ENCODE measurements around the gene TMEM74B.

The TMEM74B gene

DNA sequence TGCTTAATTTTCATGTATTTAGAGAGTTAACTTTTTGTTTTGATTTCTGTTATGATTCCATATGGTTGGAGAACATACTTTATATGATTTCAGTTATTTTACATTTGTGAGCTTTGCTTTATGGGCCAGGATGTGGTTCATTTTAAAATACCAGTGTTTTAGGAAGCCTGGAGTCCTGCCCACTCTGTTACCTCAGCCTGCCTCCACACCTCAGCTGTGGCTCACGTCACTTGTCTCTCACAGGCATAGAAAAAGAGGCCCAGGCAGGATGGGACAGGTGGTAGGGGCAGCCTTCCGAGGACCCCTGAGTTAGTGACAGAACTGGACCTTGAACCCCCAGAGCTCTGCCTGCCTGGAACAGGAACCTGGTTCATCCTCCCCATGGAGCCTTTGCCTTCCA lies 50.4 kb downstream of the TMEM74B start:
- Histone ChIP-seq H3K9me3 (replicated peaks; ENCODE audit: insufficient read depth, low read length) (no peaks in the 10 kb centered on the region), H3K4me3 (ENCODE audit: low read length) (no peak overlapping the region), H3K79me2 (ENCODE audit: low read length) (peaks cover 62% of the 10 kb centered on the region), H3K27me3 (replicated peaks; ENCODE audit: insufficient read depth, low read length) (no peaks in the 10 kb centered on the region), H3K4me1 (ENCODE audit: low read length) (no peaks in the 10 kb centered on the region), H2AFZ (ENCODE audit: low read length) (no peak overlapping the region), H4K20me1 (ENCODE audit: insufficient read depth, low read length) (no peaks in the 10 kb centered on the region; the same call in 1 of the 2 replicates), H3K36me3 (replicated peaks; ENCODE audit: insufficient read depth, low read length) (peaks cover 26% of the 10 kb centered on the region), H3F3A (ENCODE audit: insufficient read depth, low read length) (no peaks in the 10 kb centered on the region), H3K9ac (ENCODE audit: low read length) (no peak overlapping the region), H3K4me2 (ENCODE audit: low read depth, low read length) (no peak overlapping the region), H3K27ac (ENCODE audit: low read length) (no peak overlapping the region), H3K9me2 (replicated peaks; ENCODE audit: insufficient read depth, low read length) (no peaks in the 10 kb centered on the region)
- TF ChIP-seq EZH2 (optimal IDR thresholded peaks at IDR 0.05; ENCODE audit: low read depth, low read length), result no peak
- TF ChIP-seq, protein P1, sequence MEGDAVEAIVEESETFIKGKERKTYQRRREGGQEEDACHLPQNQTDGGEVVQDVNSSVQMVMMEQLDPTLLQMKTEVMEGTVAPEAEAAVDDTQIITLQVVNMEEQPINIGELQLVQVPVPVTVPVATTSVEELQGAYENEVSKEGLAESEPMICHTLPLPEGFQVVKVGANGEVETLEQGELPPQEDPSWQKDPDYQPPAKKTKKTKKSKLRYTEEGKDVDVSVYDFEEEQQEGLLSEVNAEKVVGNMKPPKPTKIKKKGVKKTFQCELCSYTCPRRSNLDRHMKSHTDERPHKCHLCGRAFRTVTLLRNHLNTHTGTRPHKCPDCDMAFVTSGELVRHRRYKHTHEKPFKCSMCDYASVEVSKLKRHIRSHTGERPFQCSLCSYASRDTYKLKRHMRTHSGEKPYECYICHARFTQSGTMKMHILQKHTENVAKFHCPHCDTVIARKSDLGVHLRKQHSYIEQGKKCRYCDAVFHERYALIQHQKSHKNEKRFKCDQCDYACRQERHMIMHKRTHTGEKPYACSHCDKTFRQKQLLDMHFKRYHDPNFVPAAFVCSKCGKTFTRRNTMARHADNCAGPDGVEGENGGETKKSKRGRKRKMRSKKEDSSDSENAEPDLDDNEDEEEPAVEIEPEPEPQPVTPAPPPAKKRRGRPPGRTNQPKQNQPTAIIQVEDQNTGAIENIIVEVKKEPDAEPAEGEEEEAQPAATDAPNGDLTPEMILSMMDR (IDR thresholded peaks at IDR 0.05; ENCODE audit: low read length), result no peak
- TF ChIP-seq EZH2phosphoT487 (IDR thresholded peaks at IDR 0.05; ENCODE audit: low read length), result no peak
- DNase-seq, result no peak

DNA sequence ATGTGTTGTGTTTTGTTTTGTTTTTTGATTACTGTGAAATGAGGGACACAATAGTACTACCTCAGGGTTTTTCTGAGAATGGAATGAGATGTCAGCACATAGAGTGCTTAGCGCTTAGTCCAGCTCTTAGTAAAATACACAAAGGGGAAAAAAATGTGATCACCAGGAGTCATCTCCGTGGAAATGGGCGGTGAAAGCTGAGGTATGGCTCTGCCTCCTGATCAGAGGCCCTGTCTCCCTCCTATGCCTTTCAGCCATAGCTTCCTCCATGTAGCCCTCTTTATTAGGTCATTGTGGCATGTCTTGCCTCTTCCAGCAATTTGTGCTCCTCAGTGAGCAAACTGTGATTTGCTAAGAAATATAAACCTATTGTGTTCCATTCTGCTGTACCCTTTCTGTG lies 53.4 kb downstream of the TMEM74B start:
- DNase-seq, result no peak
- Histone ChIP-seq H3K36me3 (replicated peaks; ENCODE audit: insufficient read depth, low read length) (peaks cover 22% of the 10 kb centered on the region), H3K27me3 (replicated peaks; ENCODE audit: insufficient read depth, low read length) (no peaks in the 10 kb centered on the region), H3K4me1 (ENCODE audit: low read length) (no peaks in the 10 kb centered on the region), H4K20me1 (ENCODE audit: insufficient read depth, low read length) (no peaks in the 10 kb centered on the region; the same call in 1 of the 2 replicates), H3K4me3 (ENCODE audit: low read length) (no peak overlapping the region), H3K27ac (ENCODE audit: low read length) (no peak overlapping the region), H3K9ac (ENCODE audit: low read length) (no peak overlapping the region), H3K79me2 (ENCODE audit: low read length) (peaks cover 52% of the 10 kb centered on the region), H3K9me3 (replicated peaks; ENCODE audit: insufficient read depth, low read length) (no peaks in the 10 kb centered on the region), H2AFZ (ENCODE audit: low read length) (no peak overlapping the region), H3K9me2 (replicated peaks; ENCODE audit: insufficient read depth, low read length) (no peaks in the 10 kb centered on the region), H3K4me2 (ENCODE audit: low read depth, low read length) (no peak overlapping the region), H3F3A (ENCODE audit: insufficient read depth, low read length) (no peaks in the 10 kb centered on the region)
- TF ChIP-seq, protein P1 (IDR thresholded peaks at IDR 0.05; ENCODE audit: low read length), result no peak
- no peak for TF ChIP-seq EZH2 (optimal IDR thresholded peaks at IDR 0.05; ENCODE audit: low read depth, low read length)

DNA sequence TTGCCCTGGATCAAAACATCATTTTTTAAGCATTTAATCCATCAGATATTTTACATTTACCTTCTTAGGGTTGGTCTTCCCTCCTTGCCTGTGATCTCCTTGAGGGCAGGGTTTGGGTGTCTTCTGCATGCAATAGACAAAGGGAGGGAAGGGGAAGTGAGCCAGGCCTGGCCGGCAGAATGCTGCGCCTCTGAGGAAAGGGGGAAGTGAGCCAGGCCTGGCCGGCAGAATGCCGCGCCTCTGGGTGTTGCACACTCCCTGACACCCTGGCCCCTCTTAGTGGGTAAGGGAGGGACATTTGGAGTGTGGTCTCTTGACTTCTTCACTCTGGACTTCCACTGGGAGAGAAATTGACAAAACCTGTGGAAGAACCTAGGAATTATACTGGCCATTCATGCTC lies 53.9 kb downstream of the TMEM74B start:
- Histone ChIP-seq H3F3A (ENCODE audit: insufficient read depth, low read length) (no peaks in the 10 kb centered on the region), H3K4me2 (ENCODE audit: low read depth, low read length) (no peak overlapping the region), H3K9me3 (replicated peaks; ENCODE audit: insufficient read depth, low read length) (no peaks in the 10 kb centered on the region), H3K27ac (ENCODE audit: low read length) (no peak overlapping the region), H4K20me1 (ENCODE audit: insufficient read depth, low read length) (no peaks in the 10 kb centered on the region; the same call in 1 of the 2 replicates), H2AFZ (ENCODE audit: low read length) (no peak overlapping the region), H3K4me1 (ENCODE audit: low read length) (no peaks in the 10 kb centered on the region), H3K36me3 (replicated peaks; ENCODE audit: insufficient read depth, low read length) (peaks cover 21% of the 10 kb centered on the region), H3K9ac (ENCODE audit: low read length) (no peak overlapping the region), H3K79me2 (ENCODE audit: low read length) (peaks cover 52% of the 10 kb centered on the region), H3K27me3 (replicated peaks; ENCODE audit: insufficient read depth, low read length) (no peaks in the 10 kb centered on the region), H3K4me3 (ENCODE audit: low read length) (no peak overlapping the region), H3K9me2 (replicated peaks; ENCODE audit: insufficient read depth, low read length) (no peaks in the 10 kb centered on the region)
- DNase-seq, result no peak
- no peak for TF ChIP-seq EZH2 (optimal IDR thresholded peaks at IDR 0.05; ENCODE audit: low read depth, low read length)
- TF ChIP-seq, protein P1 (IDR thresholded peaks at IDR 0.05; ENCODE audit: low read length), result no peak
- no peak for TF ChIP-seq EZH2phosphoT487 (IDR thresholded peaks at IDR 0.05; ENCODE audit: low read length)

All from MM.1S (cell line).